Measurements from ENCODE around the gene CELSR1. TPM values are rescaled to one million over a fixed set of nuclear protein-coding genes. Genes with fewer than 3 reads are reported as not detected.

CELSR1 gene
- total and polyA plus RNA-seq, 2 of the 13 experiments (the other 11 are each of a cell fraction or from before 2014, with no cell fraction given): 0.78 to 1.8 TPM

DNA sequence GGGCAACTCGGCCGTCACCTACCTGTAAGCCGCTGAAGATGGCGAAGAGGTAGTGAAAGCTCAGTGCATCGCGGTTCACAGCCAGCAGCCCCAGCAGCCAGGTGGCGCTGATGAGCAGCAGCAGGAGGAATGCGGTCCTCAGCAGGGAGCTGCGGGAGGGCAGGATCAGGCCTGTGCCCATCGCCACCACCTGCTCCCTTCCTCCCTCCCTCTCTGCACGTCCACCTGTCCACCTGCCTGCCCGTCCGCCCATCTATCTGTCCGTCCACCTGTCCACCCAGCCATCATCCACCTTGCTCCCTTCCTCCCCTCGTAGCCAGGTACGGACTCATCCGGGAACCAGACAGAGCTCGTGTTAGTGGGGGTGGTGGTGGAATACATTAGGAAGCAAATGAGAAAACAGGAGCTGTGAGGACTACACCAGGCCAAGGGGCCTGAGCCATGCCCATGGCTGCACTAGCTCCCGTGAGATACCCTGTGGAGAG lies 169.7 kb downstream of the CELSR1 start (continued):
- TF ChIP-seq, protein P1, sequence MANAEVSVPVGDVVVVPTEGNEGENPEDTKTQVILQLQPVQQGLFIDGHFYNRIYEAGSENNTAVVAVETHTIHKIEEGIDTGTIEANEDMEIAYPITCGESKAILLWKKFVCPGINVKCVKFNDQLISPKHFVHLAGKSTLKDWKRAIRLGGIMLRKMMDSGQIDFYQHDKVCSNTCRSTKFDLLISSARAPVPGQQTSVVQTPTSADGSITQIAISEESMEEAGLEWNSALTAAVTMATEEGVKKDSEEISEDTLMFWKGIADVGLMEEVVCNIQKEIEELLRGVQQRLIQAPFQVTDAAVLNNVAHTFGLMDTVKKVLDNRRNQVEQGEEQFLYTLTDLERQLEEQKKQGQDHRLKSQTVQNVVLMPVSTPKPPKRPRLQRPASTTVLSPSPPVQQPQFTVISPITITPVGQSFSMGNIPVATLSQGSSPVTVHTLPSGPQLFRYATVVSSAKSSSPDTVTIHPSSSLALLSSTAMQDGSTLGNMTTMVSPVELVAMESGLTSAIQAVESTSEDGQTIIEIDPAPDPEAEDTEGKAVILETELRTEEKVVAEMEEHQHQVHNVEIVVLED (CRISPR knock-in tag; IDR thresholded peaks at IDR 0.05; ENCODE audit: borderline replicate concordance): no peak
- no peak for TF ChIP-seq ZNF816 (CRISPR knock-in tag; IDR thresholded peaks at IDR 0.05; ENCODE audit: borderline replicate concordance)
- no peak for TF ChIP-seq FLYWCH1 (CRISPR knock-in tag; IDR thresholded peaks at IDR 0.05)
- TF ChIP-seq SOX5 (CRISPR knock-in tag; IDR thresholded peaks at IDR 0.05; ENCODE audit: borderline replicate concordance): peak; percentile 16; the same call in 1 of the 2 replicates
- TF ChIP-seq ZBTB21 (CRISPR knock-in tag; IDR thresholded peaks at IDR 0.05): no peak
- no peak for TF ChIP-seq SRSF1 (optimal IDR thresholded peaks at IDR 0.05; ENCODE audit: low read depth, low read length)
- TF ChIP-seq, protein P2, sequence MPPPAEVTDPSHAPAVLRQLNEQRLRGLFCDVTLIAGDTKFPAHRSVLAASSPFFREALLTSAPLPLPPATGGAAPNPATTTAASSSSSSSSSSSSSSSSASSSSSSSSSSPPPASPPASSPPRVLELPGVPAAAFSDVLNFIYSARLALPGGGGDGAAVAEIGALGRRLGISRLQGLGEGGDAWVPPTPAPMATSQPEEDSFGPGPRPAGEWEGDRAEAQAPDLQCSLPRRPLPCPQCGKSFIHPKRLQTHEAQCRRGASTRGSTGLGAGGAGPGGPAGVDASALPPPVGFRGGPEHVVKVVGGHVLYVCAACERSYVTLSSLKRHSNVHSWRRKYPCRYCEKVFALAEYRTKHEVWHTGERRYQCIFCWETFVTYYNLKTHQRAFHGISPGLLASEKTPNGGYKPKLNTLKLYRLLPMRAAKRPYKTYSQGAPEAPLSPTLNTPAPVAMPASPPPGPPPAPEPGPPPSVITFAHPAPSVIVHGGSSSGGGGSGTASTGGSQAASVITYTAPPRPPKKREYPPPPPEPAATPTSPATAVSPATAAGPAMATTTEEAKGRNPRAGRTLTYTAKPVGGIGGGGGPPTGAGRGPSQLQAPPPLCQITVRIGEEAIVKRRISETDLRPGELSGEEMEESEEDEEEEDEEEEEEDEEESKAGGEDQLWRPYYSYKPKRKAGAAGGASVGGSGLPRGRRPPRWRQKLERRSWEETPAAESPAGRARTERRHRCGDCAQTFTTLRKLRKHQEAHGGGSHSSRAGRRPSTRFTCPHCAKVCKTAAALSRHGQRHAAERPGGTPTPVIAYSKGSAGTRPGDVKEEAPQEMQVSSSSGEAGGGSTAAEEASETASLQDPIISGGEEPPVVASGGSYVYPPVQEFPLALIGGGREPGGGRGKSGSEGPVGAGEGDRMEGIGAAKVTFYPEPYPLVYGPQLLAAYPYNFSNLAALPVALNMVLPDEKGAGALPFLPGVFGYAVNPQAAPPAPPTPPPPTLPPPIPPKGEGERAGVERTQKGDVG (CRISPR knock-in tag; IDR thresholded peaks at IDR 0.05; ENCODE audit: borderline replicate concordance): peak; percentile 70; the same call in 1 of the 2 replicates
- TF ChIP-seq, protein P3, sequence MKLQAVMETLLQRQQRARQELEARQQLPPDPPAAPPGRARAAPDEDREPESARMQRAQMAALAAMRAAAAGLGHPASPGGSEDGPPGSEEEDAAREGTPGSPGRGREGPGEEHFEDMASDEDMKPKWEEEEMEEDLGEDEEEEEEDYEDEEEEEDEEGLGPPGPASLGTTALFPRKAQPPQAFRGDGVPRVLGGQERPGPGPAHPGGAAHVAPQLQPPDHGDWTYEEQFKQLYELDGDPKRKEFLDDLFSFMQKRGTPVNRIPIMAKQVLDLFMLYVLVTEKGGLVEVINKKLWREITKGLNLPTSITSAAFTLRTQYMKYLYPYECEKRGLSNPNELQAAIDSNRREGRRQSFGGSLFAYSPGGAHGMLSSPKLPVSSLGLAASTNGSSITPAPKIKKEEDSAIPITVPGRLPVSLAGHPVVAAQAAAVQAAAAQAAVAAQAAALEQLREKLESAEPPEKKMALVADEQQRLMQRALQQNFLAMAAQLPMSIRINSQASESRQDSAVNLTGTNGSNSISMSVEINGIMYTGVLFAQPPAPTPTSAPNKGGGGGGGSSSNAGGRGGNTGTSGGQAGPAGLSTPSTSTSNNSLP (IDR thresholded peaks at IDR 0.05; ENCODE audit: low read depth, low read length): no peak
- TF ChIP-seq SP140L (CRISPR knock-in tag; IDR thresholded peaks at IDR 0.05; ENCODE audit: borderline replicate concordance): no peak
- TF ChIP-seq ZNF841 (CRISPR knock-in tag; IDR thresholded peaks at IDR 0.05; ENCODE audit: borderline replicate concordance): no peak
- peak; percentile 70 for TF ChIP-seq PHF5A (CRISPR knock-in tag; IDR thresholded peaks at IDR 0.05; ENCODE audit: low read depth, unreplicated experiment)
- TF ChIP-seq HOXA3 (CRISPR knock-in tag; IDR thresholded peaks at IDR 0.05): peak; percentile 23; the same call in 1 of the 2 replicates
- no peak for TF ChIP-seq ZMAT3 (CRISPR knock-in tag; conservative IDR thresholded peaks at IDR 0.05)
- no peak for TF ChIP-seq MED8 (CRISPR knock-in tag; IDR thresholded peaks at IDR 0.05; ENCODE audit: insufficient replicate concordance)
- TF ChIP-seq, protein P4, sequence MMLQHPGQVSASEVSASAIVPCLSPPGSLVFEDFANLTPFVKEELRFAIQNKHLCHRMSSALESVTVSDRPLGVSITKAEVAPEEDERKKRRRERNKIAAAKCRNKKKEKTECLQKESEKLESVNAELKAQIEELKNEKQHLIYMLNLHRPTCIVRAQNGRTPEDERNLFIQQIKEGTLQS (CRISPR knock-in tag; IDR thresholded peaks at IDR 0.05): no peak
- TF ChIP-seq MAF1 (CRISPR knock-in tag; IDR thresholded peaks at IDR 0.05; ENCODE audit: borderline replicate concordance): no peak
- TF ChIP-seq, protein P5, sequence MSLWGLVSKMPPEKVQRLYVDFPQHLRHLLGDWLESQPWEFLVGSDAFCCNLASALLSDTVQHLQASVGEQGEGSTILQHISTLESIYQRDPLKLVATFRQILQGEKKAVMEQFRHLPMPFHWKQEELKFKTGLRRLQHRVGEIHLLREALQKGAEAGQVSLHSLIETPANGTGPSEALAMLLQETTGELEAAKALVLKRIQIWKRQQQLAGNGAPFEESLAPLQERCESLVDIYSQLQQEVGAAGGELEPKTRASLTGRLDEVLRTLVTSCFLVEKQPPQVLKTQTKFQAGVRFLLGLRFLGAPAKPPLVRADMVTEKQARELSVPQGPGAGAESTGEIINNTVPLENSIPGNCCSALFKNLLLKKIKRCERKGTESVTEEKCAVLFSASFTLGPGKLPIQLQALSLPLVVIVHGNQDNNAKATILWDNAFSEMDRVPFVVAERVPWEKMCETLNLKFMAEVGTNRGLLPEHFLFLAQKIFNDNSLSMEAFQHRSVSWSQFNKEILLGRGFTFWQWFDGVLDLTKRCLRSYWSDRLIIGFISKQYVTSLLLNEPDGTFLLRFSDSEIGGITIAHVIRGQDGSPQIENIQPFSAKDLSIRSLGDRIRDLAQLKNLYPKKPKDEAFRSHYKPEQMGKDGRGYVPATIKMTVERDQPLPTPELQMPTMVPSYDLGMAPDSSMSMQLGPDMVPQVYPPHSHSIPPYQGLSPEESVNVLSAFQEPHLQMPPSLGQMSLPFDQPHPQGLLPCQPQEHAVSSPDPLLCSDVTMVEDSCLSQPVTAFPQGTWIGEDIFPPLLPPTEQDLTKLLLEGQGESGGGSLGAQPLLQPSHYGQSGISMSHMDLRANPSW (CRISPR knock-in tag; IDR thresholded peaks at IDR 0.05; ENCODE audit: borderline replicate concordance): no peak
- no peak for TF ChIP-seq ZNF674 (CRISPR knock-in tag; IDR thresholded peaks at IDR 0.05; ENCODE audit: low read depth)
- TF ChIP-seq TOPORS (CRISPR knock-in tag; IDR thresholded peaks at IDR 0.05): no peak
- 0 out of 2 replicates have a peak, but pooled peaks have one; percentile 34 for TF ChIP-seq ZNF792 (CRISPR knock-in tag; IDR thresholded peaks at IDR 0.05)
- TF ChIP-seq ZKSCAN1 (IDR thresholded peaks at IDR 0.05; ENCODE audit: low read length): no peak
